Stimulated activated CD8-positive, alpha-beta memory T cell treated with anti-CD3 and anti-CD28 coated beads, Interleukin-12 subunit alpha, Interleukin-12 subunit beta, amount 100 ng/mL, for 24 hours (primary cell): ENCODE data around the gene TIGD1.
"Not testable (repeated sequence)": the region's sequence is repeated elsewhere in the genome, so short reads cannot be mapped to it uniquely, and the experiment has no call there.

ENCODE experiments used
- DNase-seq: peaks from one replicate; pipeline ENCODE4 v3.0.0-alpha.2; 2020; ENCODE audit errors: extremely low read depth

Gene TIGD1

GRCh38 chr2:232539298-232540231 lies 10.8 kb downstream of the TIGD1 start, which contains the start of gene CHRNG:
Gene CHRNG, plus strand, starts transcription at chr2:232539692. Its CDS starts 56 bp downstream, at chr2:232539748.
- no peak for DNase-seq

GRCh38 chr2:232538671-232539070 lies 11.7 kb downstream of the TIGD1 start:
- no peak for DNase-seq

GRCh38 chr2:232537499-232537898 lies 12.9 kb downstream of the TIGD1 start:
- no peak for DNase-seq

- DNase-seq, result no peak
Measured at GRCh38 chr2:232537079-232537478, 13.3 kb downstream of the TIGD1 start.

- no peak for DNase-seq
Measured at GRCh38 chr2:232535761-232536530, 14.4 kb downstream of the TIGD1 start.

- DNase-seq, result no peak
Measured at GRCh38 chr2:232534940-232535651, 15.3 kb downstream of the TIGD1 start.

GRCh38 chr2:232533944-232534710 lies 16.2 kb downstream of the TIGD1 start:
- no peak for DNase-seq

- DNase-seq, result not testable (repeated sequence)
Measured at GRCh38 chr2:232532821-232533220, 17.5 kb downstream of the TIGD1 start.

GRCh38 chr2:232532419-232532818 lies 17.9 kb downstream of the TIGD1 start:
- no peak for DNase-seq

- DNase-seq, result no peak
Measured at GRCh38 chr2:232530626-232531260, 19.6 kb downstream of the TIGD1 start.

- DNase-seq, result no peak
Measured at GRCh38 chr2:232529806-232530547, 20.4 kb downstream of the TIGD1 start.

- DNase-seq, result no peak
Measured at GRCh38 chr2:232528746-232529460, 21.5 kb downstream of the TIGD1 start.

GRCh38 chr2:232527905-232528470 lies 22.4 kb downstream of the TIGD1 start:
- no peak for DNase-seq

- DNase-seq, result no peak
Measured at GRCh38 chr2:232526372-232526941, 23.9 kb downstream of the TIGD1 start.

GRCh38 chr2:232525791-232526371 lies 24.5 kb downstream of the TIGD1 start, which contains the start of gene CHRND:
Gene CHRND, plus strand, starts transcription at chr2:232526160. Its CDS starts 56 bp downstream, at chr2:232526216.
- no peak for DNase-seq

- DNase-seq, result no peak
Measured at GRCh38 chr2:232525199-232525598, 25.2 kb downstream of the TIGD1 start.

GRCh38 chr2:232524771-232525170 lies 25.6 kb downstream of the TIGD1 start:
- no peak for DNase-seq
